Effector CD8-positive, alpha-beta T cell (primary cell): Measurements from ENCODE around the gene SLC25A30.
"Not testable (repeated sequence)": the region's sequence is repeated elsewhere in the genome, so short reads cannot be mapped to it uniquely, and the experiment has no call there.

Experiments used
- DNase-seq: peaks from one replicate; lab custom pipeline; 2025; lab: John Stamatoyannopoulos, UW

SLC25A30 gene

DNA sequence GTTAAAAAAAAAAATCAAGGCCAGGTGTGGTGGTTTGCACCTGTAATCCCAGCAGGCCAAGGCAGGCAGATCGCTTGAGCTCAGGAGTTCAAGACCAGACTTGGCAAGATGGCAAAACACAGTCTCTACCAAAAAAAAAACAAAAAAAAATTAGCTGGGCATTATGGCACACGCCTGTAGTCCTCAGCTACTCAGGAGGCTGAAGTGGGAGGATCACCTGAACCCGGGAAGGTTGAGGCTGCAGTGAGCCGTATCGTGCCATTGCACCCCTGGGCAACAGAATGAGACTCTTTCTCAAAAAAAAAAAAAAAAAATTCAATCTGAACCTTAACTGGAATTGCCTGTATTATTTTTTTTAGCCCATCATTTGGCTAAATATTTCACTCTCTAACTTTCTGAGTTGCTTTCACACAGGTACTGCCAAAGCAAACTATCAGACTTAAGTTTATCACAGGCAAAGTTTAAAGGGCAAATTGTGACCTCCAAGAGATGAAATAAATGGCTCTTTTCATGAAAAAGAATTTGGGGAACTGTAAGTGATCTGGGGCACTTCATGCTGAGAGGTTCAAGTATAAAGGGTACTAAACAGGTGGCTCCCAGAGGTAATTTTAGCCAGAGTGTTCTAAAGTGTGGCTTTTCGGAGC lies 14.7 kb upstream of the SLC25A30 start:
- DNase-seq = no peak

DNA sequence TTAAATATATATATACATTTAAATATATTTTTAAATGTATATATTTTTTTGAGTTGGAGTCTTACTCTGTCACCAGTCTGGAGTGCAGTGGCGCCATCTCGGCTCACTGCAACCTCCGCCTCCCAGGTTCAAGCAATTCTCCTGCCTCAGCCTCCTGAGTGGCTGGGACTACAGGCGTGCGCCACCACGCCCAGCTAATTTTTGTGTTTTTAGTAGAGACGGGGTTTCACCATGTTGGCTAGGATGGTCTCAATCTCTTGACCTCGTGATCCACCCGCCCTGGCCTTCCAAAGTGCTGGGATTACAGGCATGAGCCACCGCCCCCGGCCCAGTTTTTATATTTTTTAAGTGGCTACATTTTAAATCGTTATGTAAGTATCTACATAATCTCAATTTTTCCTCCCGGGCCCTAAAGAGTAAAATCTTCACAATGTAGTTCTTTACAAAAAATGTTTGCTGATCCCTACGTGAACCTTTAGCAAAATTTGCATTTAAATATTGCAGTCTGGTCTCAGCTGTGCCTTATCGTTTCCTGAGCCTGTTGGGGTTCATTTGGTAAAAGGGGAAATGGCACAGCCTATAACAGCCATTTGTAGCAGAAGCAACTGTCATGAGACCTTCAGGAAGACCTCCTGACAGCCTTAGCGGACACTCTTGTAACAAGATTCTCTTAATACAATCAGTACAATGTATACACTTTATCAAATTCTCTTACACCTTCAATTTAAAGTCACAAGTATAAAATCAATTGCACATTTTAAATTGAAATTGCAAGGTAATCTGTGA lies 8.1 kb upstream of the SLC25A30 start:
- DNase-seq = not testable (repeated sequence)

DNA sequence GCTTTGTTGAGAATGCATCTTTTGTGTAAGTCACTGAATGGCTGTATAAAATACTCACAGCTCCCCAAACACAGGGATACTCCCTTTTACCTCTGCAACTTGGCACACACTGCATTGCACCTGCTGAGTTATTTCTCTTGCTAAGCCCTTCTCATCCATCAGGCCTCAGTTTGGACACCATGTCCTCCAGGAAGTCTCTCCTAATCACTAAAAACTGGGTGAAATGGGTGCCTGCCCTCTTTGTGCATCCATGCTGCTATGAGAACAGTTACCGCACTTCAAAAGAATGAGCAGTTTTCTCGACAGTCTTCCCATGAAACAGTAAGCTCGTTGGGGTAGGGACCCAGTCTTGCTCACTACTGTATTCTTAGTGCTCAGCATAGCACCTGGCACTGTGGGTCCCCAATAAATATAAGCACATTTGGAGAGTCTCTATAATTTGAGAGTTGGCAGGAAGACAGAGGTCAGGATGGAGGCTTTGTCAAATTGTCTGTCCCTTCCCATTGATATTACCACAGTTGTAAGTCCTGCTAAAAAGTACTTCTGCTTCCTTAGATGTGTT lies 4.6 kb upstream of the SLC25A30 start:
- DNase-seq = no peak

DNA sequence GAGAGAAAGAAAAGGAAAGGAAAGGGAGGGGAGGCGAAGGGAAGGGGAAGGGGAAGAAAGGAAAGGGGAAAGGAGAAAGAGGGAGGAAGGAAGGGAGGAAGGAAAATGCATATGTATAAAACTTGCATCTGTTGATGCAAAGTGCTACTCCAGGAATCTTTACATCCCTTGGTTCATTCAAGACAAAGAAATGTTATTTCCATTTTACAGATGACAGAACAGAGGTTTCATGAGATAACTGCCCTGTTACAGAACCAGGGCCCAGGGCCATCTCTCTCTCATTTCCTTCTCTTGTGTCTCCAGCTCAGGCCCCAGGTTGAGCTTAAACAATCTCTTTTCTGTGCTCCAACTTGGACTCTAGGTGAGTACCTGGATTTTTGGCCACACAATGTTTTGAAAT lies 1.8 kb upstream of the SLC25A30 start:
- no peak for DNase-seq

DNA sequence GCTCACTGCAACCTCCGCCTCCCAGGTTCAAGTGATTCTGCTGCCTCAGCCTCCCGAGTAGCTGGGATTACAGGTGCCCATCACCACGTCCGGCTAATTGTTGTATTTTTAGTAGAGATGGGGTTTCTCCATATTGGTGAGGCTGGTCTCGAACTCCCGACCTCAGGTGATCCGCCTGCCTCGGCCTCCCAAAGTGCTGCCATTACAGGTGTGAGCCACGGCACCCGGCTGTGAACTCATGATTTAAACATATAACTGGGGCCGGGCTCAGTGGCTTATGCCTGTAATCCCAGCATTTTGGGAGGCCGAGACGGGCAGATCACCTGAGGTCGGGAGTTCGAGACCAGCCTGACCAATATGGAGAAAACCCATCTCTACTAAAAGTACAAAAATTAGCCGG lies 1.2 kb upstream of the SLC25A30 start:
- DNase-seq = not testable (repeated sequence)

DNA sequence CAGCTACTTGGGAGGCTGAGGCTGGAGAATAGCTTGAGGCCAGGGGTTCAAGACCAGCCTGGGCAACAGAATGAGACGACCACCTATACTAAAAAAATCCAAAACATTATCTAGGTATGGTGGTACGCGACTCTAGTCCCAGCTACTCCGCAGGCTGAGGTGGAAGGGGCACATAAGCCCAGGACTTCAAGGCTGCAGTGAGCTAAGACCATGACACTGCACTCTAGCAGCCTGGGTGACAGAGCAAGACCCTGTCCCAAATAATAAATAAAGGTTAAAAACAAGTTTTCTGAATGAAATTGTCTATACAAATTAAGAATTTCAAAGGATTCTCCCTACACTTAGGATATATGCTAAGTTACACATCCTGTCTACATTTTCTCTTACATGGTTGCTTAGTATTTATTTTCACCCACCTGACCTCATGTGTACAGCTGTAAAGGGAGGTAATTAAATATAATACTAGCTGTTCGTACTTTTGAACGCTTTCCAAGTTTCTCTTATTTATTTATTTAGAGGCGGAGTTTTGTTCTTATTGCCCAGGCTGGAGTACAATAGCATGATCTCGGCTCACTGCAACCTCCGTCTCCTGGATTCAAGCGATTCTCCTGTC lies 1.6 kb downstream of the SLC25A30 start:
- no peak for DNase-seq

DNA sequence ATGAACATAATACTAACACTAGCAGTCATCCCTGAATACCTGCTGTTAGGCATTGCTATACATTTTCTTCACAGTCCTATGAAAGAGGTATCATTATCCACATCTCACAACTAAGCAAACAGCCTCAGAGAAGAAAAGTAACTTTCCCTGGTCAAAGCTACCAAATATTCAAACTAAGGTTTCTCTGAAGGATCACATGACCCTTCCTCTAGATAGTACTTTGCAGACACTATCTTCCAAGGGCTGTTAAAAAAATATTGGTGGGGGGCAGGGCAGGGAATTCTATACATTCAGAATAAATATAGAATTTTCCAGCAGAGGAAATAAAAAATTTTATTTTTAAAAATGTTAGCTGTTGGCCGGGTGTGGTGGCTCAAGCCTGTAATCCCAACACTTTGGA lies 3.1 kb downstream of the SLC25A30 start:
- no peak for DNase-seq

DNA sequence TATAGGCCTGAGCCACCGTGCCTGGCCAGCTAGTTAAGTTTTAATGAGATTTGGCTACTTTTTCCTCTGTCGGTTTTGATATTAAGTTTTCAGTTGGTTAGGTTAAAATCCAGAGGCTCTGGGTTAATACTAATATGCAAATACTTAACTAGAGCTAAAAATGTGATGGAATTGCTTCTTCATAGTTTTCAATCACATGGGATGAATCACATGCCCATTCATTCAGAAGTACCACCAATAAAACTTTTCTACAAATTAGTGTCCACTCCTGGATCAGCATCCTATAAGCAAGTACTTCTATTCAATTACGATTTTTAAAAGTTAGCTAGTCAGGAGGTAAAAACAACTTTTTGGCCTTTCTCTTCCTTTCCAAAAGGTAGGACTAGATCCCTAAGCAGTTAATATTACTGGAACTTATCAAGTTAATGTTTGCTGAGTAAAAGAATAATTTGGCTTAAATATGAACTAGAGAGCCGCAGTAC lies 4.3 kb downstream of the SLC25A30 start:
- no peak for DNase-seq

DNA sequence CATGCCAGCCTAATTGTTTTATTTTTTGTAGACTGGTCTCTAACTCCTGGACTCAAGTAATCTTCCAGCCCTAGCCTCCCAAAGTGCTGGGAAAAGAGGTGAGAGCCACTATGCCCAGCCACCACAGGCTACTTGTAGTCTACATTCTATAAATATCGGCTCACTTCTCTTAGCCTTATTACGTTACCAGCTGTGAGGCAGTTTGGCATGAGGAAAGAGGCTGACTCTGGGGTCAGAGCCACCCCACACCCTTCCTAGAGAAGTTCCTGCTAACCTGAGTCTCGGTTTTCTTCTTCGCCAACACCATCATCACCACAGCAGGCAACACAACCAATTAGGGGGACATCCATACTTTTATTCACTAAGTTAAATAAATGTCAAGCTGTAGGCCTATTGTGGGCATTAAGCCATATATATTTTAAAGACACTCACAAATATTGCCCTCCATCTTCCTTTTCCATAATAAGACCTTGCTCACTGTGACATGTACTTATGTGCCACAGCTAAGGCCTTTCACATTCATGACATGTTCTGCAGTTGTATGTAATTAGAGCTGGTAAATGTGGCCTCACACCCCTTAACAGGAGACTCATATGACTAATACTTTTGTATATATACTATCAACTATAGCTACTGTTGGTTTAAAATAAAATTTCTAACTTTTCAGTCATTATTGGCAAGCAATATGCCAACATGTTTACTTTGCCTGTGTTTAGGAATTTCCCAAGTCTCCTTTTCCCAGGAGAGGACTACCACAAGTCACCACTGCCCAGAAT lies 5.7 kb downstream of the SLC25A30 start:
- DNase-seq = no peak

DNA sequence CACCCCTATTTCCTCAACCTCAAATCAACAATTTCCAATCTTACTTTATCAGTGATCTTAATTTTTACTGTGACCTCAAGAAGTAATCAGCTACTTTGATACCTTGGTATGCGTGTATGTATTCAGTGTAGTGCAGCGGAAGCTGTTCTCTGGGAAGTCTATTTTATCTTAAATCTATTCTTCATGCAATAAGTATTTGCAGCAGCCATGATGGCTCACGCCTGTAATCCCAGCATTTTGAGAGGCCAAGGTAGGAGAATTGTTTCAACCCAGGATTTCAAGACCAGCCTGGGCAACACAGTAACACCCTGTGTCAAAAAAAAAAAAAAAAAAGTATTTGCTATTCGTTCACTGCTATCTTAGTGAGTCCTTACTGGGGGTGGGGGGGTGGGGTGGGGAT lies 6.5 kb downstream of the SLC25A30 start:
- no peak for DNase-seq

DNA sequence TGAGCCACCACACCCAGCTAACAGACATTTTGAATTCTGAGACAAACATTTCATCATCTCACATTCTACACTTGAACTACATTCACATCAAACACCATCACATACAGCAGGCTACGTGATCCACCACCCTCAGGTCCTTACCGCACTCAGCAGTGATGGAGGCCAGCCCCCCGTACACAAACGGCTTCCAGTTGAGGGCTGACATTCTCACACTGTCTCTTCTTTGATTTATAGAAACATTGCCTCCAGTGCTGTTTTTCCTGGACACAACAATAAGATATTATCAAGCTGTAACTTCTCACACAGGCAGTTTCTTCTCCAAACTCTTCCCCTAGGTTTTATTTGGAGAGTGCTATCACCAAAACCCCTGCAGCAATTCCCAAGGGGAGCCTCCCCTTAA lies 7.0 kb downstream of the SLC25A30 start:
- DNase-seq = no peak

DNA sequence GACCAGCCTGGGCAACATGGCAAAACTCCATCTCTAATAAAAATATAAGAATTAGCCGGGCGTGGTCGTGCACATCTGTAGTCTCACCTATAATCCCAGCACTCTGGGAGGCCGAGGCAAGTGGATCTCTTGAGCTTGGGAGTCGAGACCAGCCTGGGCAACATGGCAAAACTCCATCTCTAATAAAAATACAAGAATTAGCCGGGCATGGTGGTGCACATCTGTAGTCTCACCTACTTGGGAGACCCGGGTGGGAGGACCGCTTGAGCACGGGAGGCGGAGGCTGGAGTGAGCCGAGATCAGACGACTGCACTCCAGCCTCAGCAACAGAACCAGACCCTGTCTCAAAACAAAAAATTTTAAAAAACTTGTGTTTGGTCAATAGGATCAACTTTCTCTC lies 7.7 kb downstream of the SLC25A30 start:
- no peak for DNase-seq

DNA sequence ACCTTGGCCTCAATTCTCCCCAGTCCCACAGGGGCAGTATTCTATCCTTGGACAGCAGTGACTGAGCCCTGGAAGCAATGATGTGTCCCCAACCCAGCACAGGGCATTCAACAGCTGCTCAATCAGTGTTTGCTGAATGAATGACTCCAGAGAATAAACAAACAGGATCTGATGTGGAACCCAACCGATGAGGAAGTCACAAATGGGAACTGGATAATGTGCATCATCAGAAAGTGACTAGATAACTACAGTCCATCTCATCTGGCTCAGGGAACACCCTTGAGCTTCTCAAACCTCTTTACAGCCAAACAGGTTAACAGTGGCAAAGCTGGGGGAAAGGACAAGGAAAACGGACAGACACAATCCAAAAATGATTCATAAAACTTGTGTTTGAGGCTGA lies 8.2 kb downstream of the SLC25A30 start:
- DNase-seq = no peak

DNA sequence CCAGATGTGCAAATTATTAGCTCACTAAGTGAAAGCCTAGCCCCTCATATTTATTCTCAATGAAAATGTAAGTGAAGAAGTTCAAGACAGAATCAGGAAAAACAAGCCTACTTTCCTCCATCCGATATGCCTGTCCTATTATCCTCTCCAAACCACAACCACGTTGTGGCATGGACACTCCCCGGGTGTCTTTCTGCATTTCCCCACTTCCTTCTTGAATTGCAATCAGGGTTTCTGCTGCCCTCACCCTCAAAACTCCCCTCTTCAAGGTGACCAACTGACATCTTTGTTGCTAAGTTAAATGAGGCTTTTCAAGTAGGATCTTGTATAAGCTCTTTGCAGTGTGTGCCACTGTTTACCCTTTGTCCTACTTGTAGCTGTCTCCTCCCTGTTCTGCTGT lies 11.8 kb downstream of the SLC25A30 start:
- no peak for DNase-seq

DNA sequence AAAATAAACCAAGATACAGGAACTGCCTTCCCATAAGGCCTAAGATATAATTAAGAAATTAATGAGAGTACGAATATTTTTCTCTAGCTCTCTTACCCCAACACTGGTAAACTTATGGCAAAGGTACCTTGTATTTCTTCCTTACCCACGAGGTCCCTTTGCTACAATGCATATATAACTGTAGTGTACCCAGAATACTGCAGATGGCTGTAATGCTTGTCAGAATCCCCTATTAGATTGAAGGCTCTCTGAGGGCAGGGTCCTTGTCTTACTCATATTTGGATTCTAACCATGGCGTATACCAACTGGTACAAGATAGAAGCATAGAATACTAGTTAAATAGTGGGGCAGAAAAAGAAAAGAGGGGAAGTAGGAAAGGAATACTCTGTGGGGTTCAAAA lies 15.1 kb downstream of the SLC25A30 start:
- no peak for DNase-seq

DNA sequence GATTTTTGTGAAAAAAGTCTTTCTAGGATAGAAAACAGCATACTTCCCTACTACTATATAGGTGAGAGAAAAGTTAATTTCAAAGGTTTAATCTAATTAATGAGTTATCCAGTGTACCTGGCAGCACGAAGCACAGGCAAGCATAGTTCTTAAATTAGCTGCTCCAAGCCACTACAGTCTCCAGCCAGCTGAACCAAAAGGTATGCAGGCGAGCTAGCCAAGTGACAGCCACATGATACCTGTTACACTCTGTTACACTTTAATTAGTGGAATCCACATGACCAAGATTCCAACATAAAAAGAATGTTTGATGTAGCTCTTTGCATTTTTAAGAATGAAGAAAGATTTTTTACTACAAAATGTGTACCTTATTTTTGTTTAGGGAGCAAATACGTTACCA lies 15.5 kb downstream of the SLC25A30 start:
- DNase-seq = no peak

DNA sequence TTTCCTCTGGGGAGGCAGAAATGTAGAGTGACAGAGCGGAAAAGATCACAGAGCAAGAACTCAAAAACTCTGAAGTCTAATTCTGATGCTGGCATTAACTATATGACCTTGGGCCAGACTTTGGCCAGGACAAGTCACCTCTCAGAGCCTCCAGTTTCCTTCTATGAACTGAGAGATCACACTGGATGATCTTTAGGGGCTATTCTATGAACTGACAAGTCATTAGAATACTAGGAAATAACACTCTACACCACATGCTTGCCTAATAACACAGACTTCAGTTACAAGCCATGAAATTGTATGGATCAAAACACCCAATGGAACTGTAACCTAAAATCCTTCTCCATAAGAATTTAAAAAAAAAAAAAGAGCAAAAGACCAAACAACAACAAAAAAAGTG lies 16.9 kb downstream of the SLC25A30 start:
- no peak for DNase-seq

DNA sequence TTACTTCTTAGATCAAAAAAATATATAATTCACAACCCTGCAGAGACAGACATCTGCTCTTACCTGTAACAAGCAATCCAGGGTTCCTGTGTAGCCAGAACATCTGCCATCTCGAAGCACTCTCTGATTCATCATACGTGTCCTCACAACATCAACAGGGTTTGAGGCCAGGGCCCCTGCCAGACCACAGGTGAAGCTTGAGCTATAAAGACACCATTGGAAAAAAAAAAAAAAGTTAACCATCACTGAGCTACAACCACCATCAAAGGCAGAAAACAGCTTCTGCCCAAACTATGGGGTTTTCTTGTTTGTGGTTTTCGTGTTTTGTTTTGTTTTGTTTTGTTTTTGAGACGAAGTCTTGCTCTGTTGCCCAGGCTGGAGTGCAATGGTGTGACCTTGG lies 19.3 kb downstream of the SLC25A30 start:
- DNase-seq = no peak

DNA sequence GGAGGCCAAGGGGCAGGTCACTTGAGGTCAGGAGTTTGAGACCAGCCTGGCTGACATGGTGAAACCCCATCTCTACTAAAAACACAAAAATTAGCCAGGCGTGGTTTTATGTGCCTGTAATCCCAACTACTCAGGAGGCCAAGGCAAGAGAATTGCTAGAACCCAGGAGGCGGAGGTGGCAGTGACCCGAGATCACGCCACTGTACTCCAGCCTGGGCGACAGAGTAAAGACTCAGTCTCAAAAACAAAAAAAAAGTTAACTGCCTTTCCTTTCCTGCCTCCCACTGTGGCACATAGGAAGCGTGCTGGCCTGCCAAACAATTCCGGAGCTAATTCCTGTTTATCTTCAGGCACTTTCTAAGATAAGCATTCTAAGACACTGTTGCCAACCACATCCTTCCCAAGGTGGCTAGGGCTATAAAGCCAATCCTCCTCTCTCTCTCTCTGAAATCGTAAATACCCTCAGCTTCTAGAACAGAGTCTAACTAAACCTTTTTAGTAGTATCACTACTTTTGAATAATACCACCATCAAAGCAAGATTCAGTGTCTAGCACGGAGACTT lies 21.6 kb downstream of the SLC25A30 start:
- no peak for DNase-seq

DNA sequence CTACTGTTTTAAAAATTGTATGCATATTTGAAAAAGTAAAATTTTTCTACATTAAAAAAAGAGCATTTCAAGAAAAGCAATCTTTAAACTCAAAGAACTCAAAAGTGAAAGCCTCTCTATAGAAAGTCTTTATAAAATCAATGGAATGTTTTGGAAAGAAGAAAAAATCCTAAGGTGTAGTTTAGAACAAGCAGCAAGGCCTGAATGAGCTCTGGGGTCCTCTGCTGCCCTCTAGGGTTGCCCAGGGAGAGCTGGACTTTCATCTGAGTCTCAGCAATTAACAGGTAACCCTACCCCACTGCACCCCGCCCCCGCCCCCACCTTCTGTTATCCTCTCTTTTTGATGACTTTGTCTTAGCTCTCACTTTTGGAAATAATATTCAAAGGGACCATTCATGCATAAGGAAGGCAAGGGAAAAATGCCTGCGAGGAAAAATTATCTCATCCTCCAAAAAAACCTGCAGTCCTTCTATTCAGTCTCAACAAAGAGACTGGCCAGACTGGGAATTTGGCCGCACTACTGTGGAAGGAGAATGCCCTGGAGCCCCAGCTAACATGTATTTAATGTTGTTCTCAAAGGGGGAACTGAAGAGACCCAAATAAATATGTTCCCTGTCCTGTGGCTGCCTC lies 24.1 kb downstream of the SLC25A30 start:
- no peak for DNase-seq

DNA sequence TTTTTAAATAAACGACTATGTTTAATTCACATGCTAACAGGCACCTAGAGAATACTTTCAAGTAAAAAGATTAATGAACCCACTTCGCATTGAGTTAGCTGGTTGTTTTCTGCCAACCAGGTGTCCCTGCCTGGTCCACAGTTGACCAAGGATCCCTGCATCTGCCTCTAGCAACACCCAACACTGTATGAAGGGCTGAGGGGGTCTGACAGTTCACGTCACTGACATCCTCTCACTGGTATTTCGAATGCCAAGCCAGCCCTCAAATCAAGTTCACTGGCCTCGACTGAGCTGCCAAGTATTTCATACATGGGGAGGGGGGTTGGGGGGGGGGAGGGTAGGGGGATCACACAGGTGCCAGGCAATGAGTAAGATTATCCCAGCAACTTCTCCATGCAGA lies 25.4 kb downstream of the SLC25A30 start:
- no peak for DNase-seq
